NCI-H2196 treated with DMSO at 0.1 percent for 48 hours (cell line): ENCODE results near the gene ELF4.
"Not testable (repeated sequence)": the region's sequence is repeated elsewhere in the genome, so short reads cannot be mapped to it uniquely, and the experiment has no call there.

Experiments
- DNase-seq: peaks from one replicate; lab custom pipeline; 2025; ENCODE audit not compliant: unreplicated experiment; lab: John Stamatoyannopoulos, UW

Gene ELF4

DNA sequence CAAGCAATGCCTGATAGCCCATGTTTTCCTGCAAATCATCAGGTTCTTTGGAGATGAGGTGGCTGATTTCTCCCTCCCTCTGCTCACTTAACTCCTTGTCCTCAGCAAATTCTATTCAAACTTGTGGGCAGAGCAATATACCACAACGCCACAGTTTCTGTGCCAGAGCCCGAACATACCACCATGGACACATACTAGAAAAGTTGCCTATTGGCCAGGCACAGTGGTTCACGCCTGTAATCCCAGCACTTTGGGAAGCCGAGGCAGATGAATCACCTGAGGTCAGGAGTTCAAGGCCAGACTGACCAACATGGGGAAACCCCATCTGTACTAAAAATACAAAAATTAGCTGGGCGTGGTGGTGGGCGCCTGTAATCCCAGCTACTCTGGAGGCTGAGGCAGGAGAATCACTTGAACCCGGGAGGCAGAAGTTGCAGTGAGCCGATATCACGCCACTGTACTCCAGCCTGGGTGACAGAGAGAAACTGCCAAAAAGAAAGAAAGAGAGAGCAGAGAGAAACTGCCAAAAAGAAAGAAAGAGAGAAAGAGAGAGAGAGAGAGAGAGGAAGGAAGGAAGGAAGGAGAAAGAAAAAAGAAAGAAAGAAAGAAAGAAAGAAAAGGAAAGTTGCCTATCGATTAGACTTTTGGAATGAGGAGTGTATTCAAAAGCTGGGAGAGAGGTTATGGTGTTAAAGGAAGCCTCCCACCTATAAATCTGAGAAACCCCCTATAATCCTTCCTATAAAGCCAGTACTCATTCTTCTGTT is 5.0 kb upstream of the ELF4 start:
- DNase-seq: not testable (repeated sequence)

DNA sequence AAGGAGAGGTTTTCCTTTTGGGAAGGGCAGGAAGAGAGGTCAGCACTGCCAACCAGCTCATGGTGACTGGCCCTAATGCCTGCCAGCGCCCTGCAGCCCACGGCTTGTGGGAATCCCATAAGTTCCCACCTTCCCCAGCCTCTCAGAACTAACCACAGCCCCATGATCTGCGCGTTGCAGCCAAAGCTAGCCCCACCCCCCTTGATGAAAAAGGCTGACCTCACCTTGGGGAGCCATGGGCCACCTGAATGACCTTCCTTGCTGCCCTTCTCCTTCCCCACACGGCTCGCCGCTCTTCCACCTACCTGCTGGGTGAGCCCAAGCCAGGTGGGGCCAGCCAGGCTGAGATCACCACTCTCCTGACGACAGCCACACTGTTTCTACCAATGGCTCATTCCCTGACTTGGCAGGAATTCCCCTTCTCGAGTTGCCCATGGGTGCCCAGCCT is 3.9 kb upstream of the ELF4 start:
- peak; percentile 26 for DNase-seq

DNA sequence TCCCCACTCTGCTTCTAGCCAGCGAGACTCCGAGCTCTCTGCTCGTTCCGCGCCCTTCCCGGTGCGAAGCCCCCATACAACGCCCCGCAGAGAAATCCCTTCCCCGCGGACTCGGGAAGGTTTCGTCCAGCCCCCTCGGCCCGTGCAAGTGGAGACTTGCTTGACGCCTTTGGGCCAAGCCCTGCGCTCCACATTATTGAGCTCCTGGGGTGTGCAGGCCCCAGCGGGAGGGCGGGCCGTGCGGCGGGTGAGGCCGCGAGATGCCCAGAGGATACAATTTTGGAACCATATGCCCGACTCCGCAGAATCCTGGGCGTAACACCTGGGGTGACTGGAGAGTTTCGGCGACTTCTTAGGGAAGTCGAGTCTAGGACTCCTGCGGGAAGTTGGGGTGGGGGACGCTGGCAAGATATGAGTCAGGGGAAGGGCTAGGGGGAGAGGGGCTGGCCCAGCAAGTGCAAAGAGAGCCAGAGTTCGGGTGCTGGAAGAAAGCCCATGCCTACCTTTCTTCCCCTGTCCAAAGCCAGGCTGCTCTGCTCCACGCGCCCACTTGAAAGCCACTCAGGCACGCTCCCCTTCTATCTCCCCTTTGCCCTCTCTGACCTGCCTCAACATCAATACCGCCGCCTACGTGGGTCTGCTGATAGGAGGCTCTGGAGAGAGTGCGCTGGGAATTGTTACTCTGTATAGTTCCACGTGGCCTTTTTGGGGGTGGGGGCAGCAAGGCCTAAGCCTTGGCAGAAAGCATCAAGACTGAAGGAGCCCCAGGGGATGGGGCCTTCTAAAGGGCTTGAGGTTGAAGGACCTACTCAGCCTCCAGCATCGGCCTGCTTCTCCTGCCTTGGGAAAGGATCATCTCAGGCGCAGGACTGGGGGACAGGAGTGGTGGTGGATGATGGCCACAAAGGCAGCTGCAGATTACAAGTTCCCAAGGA is 1.2 kb upstream of the ELF4 start:
- DNase-seq: no peak

DNA sequence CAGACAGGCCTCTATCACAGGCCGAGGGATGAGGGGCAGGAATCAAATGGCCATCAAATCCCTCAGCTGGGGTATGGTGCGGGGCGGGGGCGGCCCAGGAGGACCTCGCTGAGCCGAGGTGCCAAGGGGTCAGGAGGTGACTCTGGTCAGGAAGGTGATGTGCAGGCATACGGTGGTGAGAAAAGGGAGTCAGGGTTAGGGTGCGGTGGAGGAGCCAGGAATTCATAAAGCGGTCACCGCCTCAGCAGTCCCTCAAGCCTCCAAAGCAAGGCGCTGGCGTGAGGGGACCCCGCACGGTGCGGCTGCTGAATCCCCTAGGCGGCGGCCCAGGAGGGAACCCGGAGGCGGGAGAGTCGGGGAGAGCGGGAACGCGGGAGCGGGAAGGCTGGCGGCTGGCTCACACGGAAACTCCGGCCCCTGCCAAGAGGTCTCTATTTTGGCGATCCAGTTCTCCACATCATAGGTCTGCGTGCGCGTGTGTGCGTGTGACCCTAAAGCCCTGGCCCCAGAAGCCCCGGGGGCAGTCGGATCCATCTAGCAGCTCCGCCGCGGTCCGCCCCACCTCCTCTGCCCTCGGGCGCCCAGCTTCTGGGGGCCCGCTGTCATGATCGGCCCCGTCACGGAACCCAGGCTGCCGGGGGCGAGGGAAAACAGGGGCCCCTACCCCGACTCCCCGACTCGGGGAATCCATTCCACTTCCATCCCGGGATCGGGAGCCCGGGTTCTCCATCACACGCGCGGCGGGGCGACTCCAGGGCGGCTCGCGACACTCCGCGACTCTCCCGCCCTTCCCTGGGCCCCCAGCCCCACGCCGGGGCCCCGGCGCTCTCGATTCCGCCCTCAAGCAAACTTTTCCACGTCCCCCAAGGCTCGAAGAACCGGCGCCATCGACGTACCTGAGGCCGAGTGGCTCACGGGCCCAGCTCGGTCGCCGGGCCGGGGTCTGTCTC is 593 bp downstream of the ELF4 start:
- no peak for DNase-seq

DNA sequence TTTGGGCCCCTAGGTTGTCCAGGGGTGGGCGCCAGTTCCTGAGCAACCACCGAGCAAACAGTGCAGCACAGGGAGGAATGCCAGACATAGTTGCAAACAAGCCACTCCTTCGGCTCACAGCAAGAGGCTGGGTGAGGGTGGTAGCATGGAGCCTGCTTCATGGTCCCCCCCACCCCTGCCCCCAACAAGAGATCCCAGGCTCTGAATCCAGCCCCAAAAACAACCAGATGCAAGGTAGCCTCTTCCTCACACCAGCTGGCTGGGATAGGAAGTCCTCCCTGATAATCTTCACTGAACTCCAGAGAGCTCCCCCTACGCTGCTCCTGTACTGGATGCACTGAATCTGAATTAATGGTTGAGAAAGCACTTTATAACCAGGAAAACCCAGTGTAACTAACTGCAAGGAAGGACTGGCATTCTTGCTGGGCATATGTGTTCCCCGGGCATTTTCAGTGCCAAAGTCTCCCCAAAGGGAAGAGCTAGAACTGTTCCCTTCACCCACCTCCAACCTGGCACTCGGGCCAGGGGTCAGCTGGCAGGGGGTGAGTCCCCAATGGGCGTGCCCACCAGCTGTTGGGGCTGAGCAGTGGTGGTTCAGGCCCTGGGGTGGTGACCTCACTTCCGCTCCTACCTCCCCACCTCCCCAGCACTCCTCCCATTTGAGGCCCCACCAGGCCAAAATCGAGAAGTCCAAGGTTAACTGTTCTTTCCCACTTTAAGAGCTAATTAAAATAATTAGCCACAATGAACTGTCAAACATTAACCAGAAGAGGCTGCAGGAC is 1.5 kb downstream of the ELF4 start:
- no peak for DNase-seq

DNA sequence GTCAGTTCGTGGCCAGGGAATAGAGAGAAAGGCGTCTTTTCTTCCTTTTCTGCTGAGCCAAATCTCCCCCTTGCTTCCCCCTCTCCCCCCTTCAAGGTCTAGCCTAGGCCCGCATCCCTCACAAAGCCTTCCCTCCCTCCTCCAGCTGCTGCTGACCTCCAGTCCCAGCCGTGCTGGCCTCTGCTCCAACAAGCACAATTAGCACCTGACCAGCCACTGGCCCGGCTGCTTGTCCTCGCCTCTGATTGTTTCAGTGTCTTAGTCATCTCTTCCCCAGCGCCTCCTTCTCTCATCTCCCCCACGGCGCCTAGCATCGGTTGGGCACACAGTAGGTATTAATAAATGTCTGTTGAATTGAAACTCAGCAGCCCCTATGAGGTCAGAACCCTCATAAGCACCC is 4.2 kb downstream of the ELF4 start:
- DNase-seq: no peak

DNA sequence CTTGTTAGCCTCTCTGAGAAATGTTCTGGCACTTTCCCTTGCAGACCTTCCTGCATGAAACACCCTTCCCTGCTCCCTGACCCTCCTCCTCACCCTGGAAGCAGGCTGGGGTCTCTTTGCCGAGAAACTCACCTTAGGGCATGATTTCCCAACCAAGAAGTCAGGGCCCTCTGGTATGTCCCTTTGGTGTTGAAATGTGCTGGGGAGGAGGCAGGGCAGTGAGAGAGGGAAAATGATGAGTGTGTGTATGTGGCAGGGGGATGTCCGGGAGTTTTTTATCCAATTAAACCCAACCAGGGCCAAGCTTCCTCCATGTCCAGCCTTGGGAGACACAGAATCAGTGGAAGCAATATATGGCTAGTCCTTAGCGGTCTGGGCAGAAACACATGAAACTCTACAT is 5.1 kb downstream of the ELF4 start:
- DNase-seq: no peak

DNA sequence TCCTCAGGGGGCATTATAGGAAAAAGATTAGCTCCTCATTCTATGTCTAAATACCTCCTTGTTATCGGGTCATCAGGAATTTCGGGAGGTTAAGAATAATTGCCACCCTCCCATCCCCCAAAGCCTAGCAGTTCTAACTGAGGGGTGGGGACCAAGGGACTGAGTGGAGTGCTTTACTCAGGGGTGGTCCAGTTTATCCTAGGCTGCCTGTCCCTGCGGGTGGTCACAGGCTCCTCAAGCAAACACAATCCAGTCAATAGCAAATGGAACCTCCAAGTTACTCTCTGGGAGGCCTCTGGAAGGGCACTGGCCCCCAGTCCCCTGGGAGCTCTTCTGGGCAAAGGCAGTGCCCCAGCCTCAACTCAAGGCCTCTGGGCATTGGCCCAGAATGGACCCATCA is 6.7 kb downstream of the ELF4 start:
- DNase-seq: no peak

DNA sequence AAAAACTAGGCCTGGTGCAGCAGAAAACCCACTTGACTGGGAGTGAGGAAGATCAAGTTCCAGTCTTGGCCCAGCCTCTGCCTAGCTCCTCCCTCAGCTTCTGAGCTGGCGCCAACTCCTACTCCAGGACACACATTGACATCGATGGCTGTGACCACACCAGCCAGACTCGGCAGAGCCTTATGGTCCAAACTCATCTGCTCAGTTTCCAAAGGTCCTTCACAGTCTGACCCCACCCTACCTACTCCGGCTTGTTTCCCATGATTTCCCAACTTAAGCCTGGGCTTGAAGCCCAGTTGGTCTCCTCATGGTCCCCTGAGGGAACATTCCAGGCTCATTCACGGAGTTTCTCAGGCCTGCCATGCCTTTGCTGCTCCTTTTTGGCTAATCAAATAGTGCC is 10.1 kb downstream of the ELF4 start:
- DNase-seq: peak; percentile 7

DNA sequence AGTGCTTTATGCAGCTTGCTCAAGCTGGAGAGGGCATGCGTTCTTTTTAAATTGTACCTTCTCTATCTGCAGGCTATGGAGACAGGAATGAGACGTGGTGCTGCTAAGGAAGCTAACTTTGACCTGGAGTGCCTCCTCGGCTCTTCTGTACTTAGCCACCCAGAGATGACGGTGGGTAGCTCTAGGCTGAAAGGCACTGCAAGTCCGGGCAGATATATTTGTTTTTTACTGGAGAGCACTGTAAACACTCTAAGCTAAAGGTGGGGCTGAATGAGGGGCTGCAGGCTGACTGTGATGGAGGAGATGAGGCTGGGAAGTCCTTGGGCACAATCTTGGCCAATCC is 12.1 kb downstream of the ELF4 start:
- no peak for DNase-seq

DNA sequence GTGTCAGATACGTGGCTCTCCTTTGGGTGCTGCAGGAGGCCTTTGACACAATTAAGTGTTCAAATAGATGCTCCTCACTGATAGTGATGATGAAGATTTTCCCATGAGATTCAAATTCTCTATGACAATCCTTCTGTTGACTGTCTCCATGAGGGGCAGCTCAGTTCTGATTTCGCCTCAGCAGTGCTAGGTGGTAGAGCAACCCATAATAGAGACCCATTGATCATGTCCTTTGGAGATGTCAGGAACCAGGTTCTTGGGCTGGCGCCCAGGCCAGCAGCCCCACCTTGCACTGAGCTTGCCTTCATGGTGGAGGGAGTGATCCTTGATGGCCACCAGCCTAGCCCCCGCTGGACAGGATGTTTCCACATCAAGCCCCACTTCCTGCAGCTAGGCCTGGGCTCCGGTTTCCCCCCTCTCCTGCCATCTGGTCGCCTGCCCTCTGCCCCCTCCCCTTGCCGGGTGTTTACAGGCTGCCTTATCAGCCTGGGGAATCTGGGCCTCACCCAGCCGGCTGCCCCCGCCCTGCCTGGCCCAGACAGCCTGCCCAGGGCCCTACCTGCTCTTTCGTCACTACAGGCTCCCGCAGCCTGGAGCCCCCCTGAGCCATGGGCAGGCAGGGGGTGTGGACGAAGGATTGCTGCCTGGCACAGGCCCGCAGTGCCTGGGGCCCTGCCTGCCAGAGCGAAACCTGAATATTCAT is 12.6 kb downstream of the ELF4 start:
- peak; percentile 7 for DNase-seq

DNA sequence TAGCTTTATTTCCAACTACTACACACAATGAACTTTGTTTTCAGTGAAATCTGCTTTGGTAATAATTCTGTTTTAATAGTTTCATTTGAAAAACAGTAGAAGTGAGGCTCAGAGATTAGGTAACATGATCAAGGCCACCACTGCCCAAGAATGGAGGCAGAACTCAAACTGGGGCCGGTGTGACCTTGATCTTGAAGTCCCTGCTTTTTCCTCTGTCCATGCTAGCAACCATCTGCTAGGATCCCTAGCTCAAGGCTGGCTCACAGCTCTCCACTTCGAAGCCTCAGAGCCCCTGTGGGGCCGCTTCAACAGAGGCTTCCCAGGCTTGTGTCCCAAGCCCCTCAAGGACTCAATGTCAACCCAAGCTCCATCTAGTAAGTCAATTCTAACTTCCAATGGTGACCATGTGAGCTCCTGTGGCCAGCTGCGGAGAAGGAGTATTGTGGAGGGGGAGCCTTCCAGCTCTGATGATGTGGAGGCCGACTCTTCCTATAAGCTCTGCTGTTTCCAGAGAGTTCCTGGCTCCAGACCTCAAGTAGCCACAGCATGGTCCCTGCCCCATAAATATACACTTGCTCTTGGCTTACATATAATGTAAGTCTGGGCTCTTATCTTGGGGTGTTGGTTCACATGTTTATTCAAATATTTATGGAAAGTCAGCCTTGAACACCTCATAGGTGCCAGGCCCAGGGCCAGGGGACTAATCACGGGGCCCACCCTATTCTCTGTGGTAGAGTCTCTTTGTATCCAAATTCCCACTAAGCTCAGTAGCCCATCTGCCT is 14.9 kb downstream of the ELF4 start:
- no peak for DNase-seq

DNA sequence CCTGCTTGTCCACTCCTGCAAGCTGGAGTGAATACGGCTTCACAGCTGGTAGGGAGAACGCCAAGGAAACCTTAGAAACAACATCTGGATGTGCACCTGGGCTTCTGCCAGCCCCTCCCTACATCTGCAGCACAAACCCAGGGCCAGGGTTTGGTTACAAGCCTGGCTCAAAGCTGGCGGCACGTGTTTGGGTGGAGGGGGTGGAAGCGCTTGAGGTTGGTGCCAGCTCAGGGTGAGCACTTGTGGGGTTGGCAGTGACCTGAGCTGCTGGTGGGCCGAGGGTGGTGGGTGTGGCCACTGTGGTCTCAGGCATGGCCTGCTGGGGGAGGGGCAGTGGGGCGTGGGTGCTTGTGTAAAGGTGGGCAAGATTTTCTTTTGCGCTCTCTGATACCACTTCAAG is 15.6 kb downstream of the ELF4 start:
- DNase-seq: peak; percentile 36

DNA sequence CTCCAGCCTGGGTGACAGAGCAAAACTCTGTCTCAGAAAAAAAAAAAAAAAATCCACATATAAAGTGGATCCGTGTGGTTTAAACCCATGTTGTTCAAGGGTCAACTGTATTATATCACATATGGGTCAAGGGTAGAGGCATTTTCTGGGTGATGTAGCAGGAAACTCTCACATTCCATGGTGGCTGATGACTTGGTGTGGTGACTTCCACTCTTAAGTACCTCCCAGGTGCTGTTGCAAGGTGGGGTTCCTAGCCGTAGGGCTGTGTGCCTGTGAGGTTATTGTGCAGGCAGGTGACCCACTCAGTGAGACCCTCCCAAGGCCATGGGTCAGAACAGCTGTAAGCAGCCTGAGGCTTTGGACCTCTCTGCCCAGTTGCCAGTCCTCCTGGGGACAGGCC is 17.0 kb downstream of the ELF4 start:
- DNase-seq: no peak

DNA sequence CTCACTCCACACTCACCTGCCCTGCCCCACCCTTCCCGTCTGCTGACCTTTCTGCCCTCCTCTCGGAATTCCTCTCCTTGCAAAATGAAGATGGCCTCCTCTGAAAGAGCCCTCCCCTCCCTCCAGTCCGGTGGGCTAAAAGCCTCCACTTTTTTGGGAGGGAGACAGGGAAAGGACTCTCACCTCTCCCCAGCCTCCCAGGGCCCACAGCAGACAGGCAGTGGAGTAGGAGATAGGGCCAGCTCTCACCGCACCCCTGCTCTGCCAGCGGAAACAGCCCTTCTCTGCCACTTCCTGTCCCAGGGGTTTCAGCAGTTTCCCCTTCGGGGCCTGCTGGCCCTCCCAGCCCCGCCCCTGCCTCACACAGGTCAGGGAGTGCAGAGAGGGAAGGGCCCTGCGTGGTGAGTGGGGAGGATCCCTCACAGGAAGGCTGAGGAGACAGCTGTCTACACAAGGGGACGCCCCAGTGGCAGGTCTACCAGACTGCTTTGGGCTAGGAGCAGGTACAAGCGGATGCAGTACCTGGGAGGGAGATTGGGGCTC is 18.2 kb downstream of the ELF4 start:
- no peak for DNase-seq

DNA sequence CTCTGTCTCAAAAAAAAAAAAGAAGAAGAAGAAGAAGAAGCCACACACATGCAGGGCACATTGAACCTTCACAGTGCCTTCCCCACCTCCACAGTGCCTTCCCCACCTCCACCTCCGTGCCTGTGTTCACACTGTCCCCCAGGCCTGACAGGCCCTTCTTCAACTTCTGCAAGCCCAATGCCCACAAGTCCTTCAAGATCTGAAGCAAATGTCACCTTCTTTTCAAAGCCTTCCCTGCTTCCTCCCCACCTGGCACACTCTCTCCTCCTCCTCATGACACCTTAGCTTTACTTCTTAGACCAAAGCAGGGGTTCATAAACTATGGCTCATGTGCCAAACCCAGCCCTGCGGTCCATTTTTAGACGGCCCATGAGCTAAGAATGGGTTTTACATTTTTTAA is 19.9 kb downstream of the ELF4 start:
- DNase-seq: no peak

DNA sequence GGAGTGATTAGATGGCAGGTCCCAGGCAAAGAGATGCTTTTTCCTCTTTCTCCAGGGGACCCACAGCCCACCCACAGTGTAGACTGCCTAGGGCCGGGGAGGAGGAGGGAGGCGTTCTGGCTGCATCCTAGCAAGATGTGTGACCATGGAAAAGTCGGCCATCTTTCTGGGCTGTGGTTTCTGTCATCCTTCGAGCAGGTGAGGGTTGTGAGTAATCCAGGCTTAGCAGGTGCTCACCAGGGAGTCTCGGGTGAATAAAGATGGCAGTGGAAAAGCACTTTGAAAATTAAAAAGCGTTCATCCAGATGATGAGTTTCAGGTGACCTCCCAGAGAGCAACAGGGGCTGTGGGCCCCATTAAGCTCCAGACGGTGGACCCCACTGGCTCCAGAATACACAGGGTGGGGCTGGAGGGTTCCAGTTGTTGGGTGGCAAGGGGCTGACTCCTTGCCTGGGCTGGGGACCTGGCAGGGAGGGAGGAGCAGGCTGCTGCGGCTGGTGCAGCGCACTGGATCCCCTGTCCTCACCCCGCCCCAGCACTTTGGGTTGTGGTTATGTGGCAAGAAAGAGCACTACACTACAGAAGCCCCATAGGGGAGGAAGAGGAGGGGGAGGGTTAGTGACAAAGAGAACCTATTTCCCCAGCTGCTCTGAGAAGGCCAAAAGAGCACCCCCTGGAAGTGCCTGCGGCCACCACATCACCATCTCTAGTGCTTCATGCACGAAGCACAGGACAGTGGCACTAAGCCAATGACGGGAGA is 23.7 kb downstream of the ELF4 start:
- no peak for DNase-seq
